ENCODE measurements around the gene PRCP. TPM values are rescaled to one million over a fixed set of nuclear protein-coding genes. Genes with fewer than 3 reads are reported as not detected.
"Not testable (repeated sequence)": the region's sequence is repeated elsewhere in the genome, so short reads cannot be mapped to it uniquely, and the experiment has no call there.

PRCP gene
- total RNA-seq, 1 experiment from 2014 or later, result 56.7 TPM

DNA sequence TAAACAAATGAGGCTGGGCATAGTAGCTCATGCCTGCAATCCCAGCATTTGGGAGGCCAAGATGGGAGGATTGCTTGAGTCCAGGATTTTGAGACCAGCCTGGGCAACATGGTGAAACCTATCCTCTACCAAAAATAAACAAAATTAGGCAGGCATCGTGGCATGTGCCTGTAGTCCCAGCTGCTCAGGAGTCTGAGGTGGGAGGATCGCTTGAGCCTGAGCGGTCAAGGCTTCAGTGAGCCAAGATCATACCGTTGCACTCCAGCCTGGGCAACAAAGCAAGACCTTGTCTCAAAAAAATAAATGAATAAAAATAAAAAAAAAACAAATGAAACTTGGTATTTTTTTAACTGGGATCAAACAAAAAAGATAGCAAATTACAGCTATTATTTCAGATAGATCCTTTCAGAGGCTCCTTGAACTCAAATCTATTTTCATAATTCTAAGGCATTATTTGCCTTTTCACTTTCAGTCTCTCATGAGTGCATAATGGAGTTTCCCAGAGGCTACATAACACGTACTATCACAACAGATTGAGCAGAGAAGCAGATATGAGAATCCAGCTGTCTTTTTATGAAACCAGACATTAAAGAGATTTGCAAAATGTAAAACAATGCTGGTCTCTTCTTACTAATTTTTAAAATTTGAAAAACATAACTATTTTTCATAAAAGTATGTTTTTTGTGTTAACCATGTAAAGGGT lies 24.4 kb upstream of the PRCP start:
- H2AFZ ChIP-seq (ENCODE audit: low read length), result no peak overlapping the region
- no peaks in the 10 kb centered on the region for H4K20me1 ChIP-seq (ENCODE audit: control insufficient read depth, insufficient read depth, insufficient read length)
- no peak overlapping the region for H3K9ac ChIP-seq (ENCODE audit: extremely low read depth, insufficient read length, low read length)
- no peak overlapping the region for H2BK120ac ChIP-seq (ENCODE audit: low read depth, low read length, poor library complexity, severe bottlenecking)
- H3K23me2 ChIP-seq (ENCODE audit: insufficient read length, low read depth, low read length, poor library complexity, severe bottlenecking), result no peaks in the 10 kb centered on the region
- Mint-ChIP-seq H3K4me3 (no peak overlapping the region), H3K4me1 (no peaks in the 10 kb centered on the region), H3K36me3 (ENCODE audit: insufficient read depth in 1 of 3, low read depth in 3 of 3) (peaks cover 2 to 26% (median 24%) of the 10 kb centered on the region in 3 experiments; a peak in 5 of 7 replicates), H3K27ac (peak overlapping the region in 1 of 3 experiments; percentile 77; a peak in 1 of 7 replicates), H3K9me3 (no peaks in the 10 kb centered on the region), H3K27me3 (ENCODE audit: low read depth) (no peaks in the 10 kb centered on the region)
- H3K79me1 ChIP-seq (ENCODE audit: insufficient read depth, low read depth, low read length, poor library complexity, severe bottlenecking), result no peaks in the 10 kb centered on the region
- no peaks in the 10 kb centered on the region for H3K27me3 ChIP-seq (ENCODE audit: insufficient read depth, low read length)
- no peak overlapping the region for H2AK5ac ChIP-seq (ENCODE audit: insufficient read length, low read length)
- no peak overlapping the region for H2BK5ac ChIP-seq (ENCODE audit: insufficient read length, low read length)
- H3K27ac ChIP-seq (ENCODE audit: insufficient read length, low read depth, low read length), result no peak overlapping the region
- H3K4me2 ChIP-seq (ENCODE audit: insufficient read depth, insufficient read length, low read length), result no peak overlapping the region
- no peak overlapping the region for H3T11ph ChIP-seq (ENCODE audit: low read length)
- no peak overlapping the region for H3K23ac ChIP-seq (ENCODE audit: insufficient read length, low read depth, low read length)
- H3K14ac ChIP-seq (ENCODE audit: insufficient read depth, low read length), result no peak overlapping the region
- H3K4me1 ChIP-seq (ENCODE audit: insufficient read depth, low read length), result no peaks in the 10 kb centered on the region
- no peak overlapping the region for H3K4ac ChIP-seq (ENCODE audit: low read depth, low read length)
- no peak overlapping the region for H4K91ac ChIP-seq (ENCODE audit: insufficient read length, low read depth, low read length)
- no peak overlapping the region for H4K8ac ChIP-seq (replicated peaks; ENCODE audit: insufficient read length, low read depth, low read length)
- no peak overlapping the region for H3K56ac ChIP-seq (ENCODE audit: insufficient read length, low read depth, low read length)
- no peak overlapping the region for H4K5ac ChIP-seq (ENCODE audit: insufficient read length, low read depth, low read length)
- DNase-seq, result no peak
- WGBS (ENCODE audit: extremely low coverage, insufficient read length, low lambda C conversion rate), result no CpG with 5 or more reads among the region's 5 CpGs
- H2BK20ac ChIP-seq (ENCODE audit: low read depth, low read length, poor library complexity, severe bottlenecking), result no peak overlapping the region
- H2BK12ac ChIP-seq (ENCODE audit: insufficient read length, low read depth, low read length), result no peak overlapping the region
- H2BK15ac ChIP-seq (ENCODE audit: low read depth, low read length), result no peak overlapping the region
- no peak overlapping the region for H3K18ac ChIP-seq (ENCODE audit: insufficient read length, low read depth, low read length)
- H3K79me2 ChIP-seq (ENCODE audit: insufficient read depth, low read length), result no peaks in the 10 kb centered on the region
- H3K9me3 ChIP-seq (ENCODE audit: control insufficient read depth, low read depth, low read length), result no peaks in the 10 kb centered on the region
- TF ChIP-seq, protein P1, sequence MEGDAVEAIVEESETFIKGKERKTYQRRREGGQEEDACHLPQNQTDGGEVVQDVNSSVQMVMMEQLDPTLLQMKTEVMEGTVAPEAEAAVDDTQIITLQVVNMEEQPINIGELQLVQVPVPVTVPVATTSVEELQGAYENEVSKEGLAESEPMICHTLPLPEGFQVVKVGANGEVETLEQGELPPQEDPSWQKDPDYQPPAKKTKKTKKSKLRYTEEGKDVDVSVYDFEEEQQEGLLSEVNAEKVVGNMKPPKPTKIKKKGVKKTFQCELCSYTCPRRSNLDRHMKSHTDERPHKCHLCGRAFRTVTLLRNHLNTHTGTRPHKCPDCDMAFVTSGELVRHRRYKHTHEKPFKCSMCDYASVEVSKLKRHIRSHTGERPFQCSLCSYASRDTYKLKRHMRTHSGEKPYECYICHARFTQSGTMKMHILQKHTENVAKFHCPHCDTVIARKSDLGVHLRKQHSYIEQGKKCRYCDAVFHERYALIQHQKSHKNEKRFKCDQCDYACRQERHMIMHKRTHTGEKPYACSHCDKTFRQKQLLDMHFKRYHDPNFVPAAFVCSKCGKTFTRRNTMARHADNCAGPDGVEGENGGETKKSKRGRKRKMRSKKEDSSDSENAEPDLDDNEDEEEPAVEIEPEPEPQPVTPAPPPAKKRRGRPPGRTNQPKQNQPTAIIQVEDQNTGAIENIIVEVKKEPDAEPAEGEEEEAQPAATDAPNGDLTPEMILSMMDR (conservative IDR thresholded peaks at IDR 0.05), result no peak

DNA sequence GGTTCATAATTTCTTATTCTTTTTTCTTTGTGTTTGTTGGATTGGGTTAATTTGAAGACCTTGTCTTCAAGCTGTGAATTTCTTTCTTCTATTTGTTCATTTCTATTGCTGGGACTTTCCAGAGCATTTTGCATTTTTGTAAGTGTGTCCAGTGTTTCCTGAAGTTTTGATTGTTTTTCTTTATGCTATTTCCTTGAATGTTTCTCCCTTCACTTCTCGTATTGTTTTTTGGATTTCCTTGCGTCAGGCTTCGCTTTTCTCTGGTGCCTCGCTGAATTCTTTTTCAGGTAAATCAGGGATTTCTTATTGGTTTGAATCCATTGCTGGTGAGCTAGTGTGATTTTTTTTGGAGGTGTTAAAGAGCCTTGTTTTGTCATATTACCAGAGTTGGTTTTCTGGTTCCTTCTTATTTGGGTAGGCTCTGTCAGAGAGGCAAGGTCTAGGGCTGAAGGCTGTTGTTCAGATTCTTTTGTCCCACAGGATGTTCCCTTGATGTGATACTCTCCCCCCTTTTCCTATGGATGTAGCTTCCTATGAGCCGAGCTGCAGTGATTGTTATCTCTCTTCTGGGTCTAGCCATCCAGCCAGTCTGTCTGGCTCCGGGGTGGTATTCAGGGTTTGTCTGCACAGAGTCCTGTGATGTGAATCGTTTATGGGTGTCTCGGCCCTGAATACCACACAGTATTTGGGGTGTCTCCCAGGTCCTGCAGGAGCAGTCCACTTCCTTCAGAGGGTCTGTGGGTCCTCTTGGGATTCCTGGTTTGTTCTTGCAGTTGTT lies 22.4 kb upstream of the PRCP start:
- no CpG with 5 or more reads among the region's 8 CpGs for WGBS (ENCODE audit: extremely low coverage, insufficient read length, low lambda C conversion rate)
- not testable (repeated sequence) for H3K27ac ChIP-seq (ENCODE audit: insufficient read length, low read depth, low read length); H3K4me1 Mint-ChIP-seq; H2AFZ ChIP-seq (ENCODE audit: low read length); H3K4me3 Mint-ChIP-seq; H3K9me3 Mint-ChIP-seq; H3K9ac ChIP-seq (ENCODE audit: extremely low read depth, insufficient read length, low read length); H3K4me1 ChIP-seq (ENCODE audit: insufficient read depth, low read length); H3K18ac ChIP-seq (ENCODE audit: insufficient read length, low read depth, low read length); DNase-seq; H4K91ac ChIP-seq (ENCODE audit: insufficient read length, low read depth, low read length); H2BK15ac ChIP-seq (ENCODE audit: low read depth, low read length); H3K4me2 ChIP-seq (ENCODE audit: insufficient read depth, insufficient read length, low read length); H2BK12ac ChIP-seq (ENCODE audit: insufficient read length, low read depth, low read length); H2BK120ac ChIP-seq (ENCODE audit: low read depth, low read length, poor library complexity, severe bottlenecking); H4K5ac ChIP-seq (ENCODE audit: insufficient read length, low read depth, low read length); H4K20me1 ChIP-seq (ENCODE audit: control insufficient read depth, insufficient read depth, insufficient read length); H3K27me3 ChIP-seq (ENCODE audit: insufficient read depth, low read length); H3K79me1 ChIP-seq (ENCODE audit: insufficient read depth, low read depth, low read length, poor library complexity, severe bottlenecking); H4K8ac ChIP-seq (replicated peaks; ENCODE audit: insufficient read length, low read depth, low read length); H3K9me3 ChIP-seq (ENCODE audit: control insufficient read depth, low read depth, low read length); H2AK5ac ChIP-seq (ENCODE audit: insufficient read length, low read length); H3K27me3 Mint-ChIP-seq (ENCODE audit: low read depth); H2BK20ac ChIP-seq (ENCODE audit: low read depth, low read length, poor library complexity, severe bottlenecking); H3T11ph ChIP-seq (ENCODE audit: low read length); H3K14ac ChIP-seq (ENCODE audit: insufficient read depth, low read length); H3K4ac ChIP-seq (ENCODE audit: low read depth, low read length); H2BK5ac ChIP-seq (ENCODE audit: insufficient read length, low read length); H3K23me2 ChIP-seq (ENCODE audit: insufficient read length, low read depth, low read length, poor library complexity, severe bottlenecking); H3K56ac ChIP-seq (ENCODE audit: insufficient read length, low read depth, low read length); H3K79me2 ChIP-seq (ENCODE audit: insufficient read depth, low read length); H3K23ac ChIP-seq (ENCODE audit: insufficient read length, low read depth, low read length)
- peaks cover 17 to 39% (median 39%) of the 10 kb centered on the region in 3 experiments for H3K36me3 Mint-ChIP-seq (ENCODE audit: insufficient read depth in 1 of 3, low read depth in 3 of 3)
- 0 out of 7 replicates have a peak overlapping the region, but pooled peaks of 1 of the 3 experiments have one; percentile 46 for H3K27ac Mint-ChIP-seq
